Skeletal muscle tissue (tissue), 4 donors: ENCODE data around the gene REV1. TPM values are rescaled to one million over a fixed set of nuclear protein-coding genes. Genes with fewer than 3 reads are reported as not detected.

Experiments used
- H3K27ac ChIP-seq: one replicate; pipeline ENCODE4 v1.7.0; 2013; ENCODE audit warnings: mild to moderate bottlenecking, low read depth, low read length, inconsistent platforms
- H3K27me3 ChIP-seq, 3 donors: one replicate each; pipeline ENCODE4 v1.7.0; 2013; ENCODE audit warnings: low read length in 3 of 3; ENCODE audit not compliant: control insufficient read depth in 3 of 3, insufficient read depth in 3 of 3
- H3K36me3 ChIP-seq, 3 donors: one replicate each; pipeline ENCODE4 v1.7.0; 2013; ENCODE audit warnings: low read length in 3 of 3; ENCODE audit not compliant: control insufficient read depth in 3 of 3, insufficient read depth in 3 of 3
- H3K4me1 ChIP-seq, 3 donors: one replicate each; pipeline ENCODE4 v1.7.0; 2013; ENCODE audit warnings: low read length in 3 of 3, mild to moderate bottlenecking in 3 of 3; ENCODE audit not compliant: control insufficient read depth in 3 of 3, insufficient read depth in 3 of 3
- H3K4me3 ChIP-seq, 3 donors: one replicate each; pipeline ENCODE4 v1.7.0; 2013; ENCODE audit warnings: low read length in 3 of 3
- H3K9ac ChIP-seq, 3 donors: one replicate each; pipeline ENCODE4 v1.7.0; 2013; ENCODE audit warnings: low read length in 3 of 3, mild to moderate bottlenecking in 3 of 3, moderate library complexity in 2 of 3, low read depth in 1 of 3
- H3K9me3 ChIP-seq, 3 donors: one replicate each; pipeline ENCODE4 v1.7.0; 2013; ENCODE audit warnings: low read length in 3 of 3; ENCODE audit not compliant: control insufficient read depth in 3 of 3
- total RNA-seq: library from RNA; depleted of rRNA; stranded (reverse); fragments of >200 nt; gene quantifications from one replicate; pipeline ENCODE4 v1.2.3, GENCODE V29; 2014
- donor health status: Osteomylitis.

Gene REV1
- total RNA-seq, 1 donor from 2014 or later, result 59.0 TPM

- no peak overlapping the region for H3K4me3 ChIP-seq
- no peaks in the 10 kb centered on the region for H3K27me3 ChIP-seq
- H3K36me3 ChIP-seq, result peaks cover 8 to 20% (median 14%) of the 10 kb centered on the region in 3 donors
- H3K4me1 ChIP-seq, result no peaks in the 10 kb centered on the region
- H3K9me3 ChIP-seq, result no peaks in the 10 kb centered on the region
- H3K27ac ChIP-seq, result no peak overlapping the region
- H3K9ac ChIP-seq, result no peak overlapping the region
Observed at GRCh38 chr2:99436874-99437273, 52.9 kb downstream of the REV1 start.

GRCh38 chr2:99433340-99433739 lies 56.5 kb downstream of the REV1 start:
- Histone ChIP-seq H3K36me3 (peaks cover 7 to 23% (median 21%) of the 10 kb centered on the region in 3 donors), H3K9ac (no peak overlapping the region), H3K4me3 (no peak overlapping the region), H3K27me3 (no peaks in the 10 kb centered on the region), H3K4me1 (no peaks in the 10 kb centered on the region), H3K27ac (no peak overlapping the region), H3K9me3 (no peaks in the 10 kb centered on the region)

GRCh38 chr2:99431587-99432275 lies 58.1 kb downstream of the REV1 start:
- no peak overlapping the region for H3K27ac ChIP-seq
- H3K9me3 ChIP-seq, result no peaks in the 10 kb centered on the region
- peaks cover 10 to 22% (median 21%) of the 10 kb centered on the region in 3 donors for H3K36me3 ChIP-seq
- H3K4me1 ChIP-seq, result no peaks in the 10 kb centered on the region
- no peak overlapping the region for H3K4me3 ChIP-seq
- no peak overlapping the region for H3K9ac ChIP-seq
- no peaks in the 10 kb centered on the region for H3K27me3 ChIP-seq

GRCh38 chr2:99430614-99431291 lies 59.1 kb downstream of the REV1 start:
- Histone ChIP-seq H3K36me3 (peaks cover 10 to 20% (median 18%) of the 10 kb centered on the region in 3 donors), H3K27me3 (no peaks in the 10 kb centered on the region), H3K27ac (no peak overlapping the region), H3K9ac (no peak overlapping the region), H3K4me1 (no peaks in the 10 kb centered on the region), H3K9me3 (no peaks in the 10 kb centered on the region), H3K4me3 (no peak overlapping the region)

GRCh38 chr2:99425022-99425421 lies 64.8 kb downstream of the REV1 start:
- no peak overlapping the region for H3K9ac ChIP-seq

GRCh38 chr2:99424371-99424770 lies 65.4 kb downstream of the REV1 start:
- peaks cover 14 to 46% (median 37%) of the 10 kb centered on the region in 3 donors for H3K36me3 ChIP-seq
- no peaks in the 10 kb centered on the region for H3K9me3 ChIP-seq
- no peak overlapping the region for H3K27ac ChIP-seq

More at GRCh38 chr2:99425022-99425421, 64.8 kb downstream of the REV1 start:
- Histone ChIP-seq H3K27me3 (no peaks in the 10 kb centered on the region), H3K4me1 (peaks cover 4 to 8% (median 8%) of the 10 kb centered on the region in 3 donors), H3K9me3 (no peaks in the 10 kb centered on the region), H3K4me3 (no peak overlapping the region), H3K36me3 (peaks cover 12 to 43% (median 38%) of the 10 kb centered on the region in 3 donors), H3K27ac (no peak overlapping the region)

GRCh38 chr2:99422599-99422998 lies 67.2 kb downstream of the REV1 start:
- Histone ChIP-seq H3K27me3 (no peaks in the 10 kb centered on the region), H3K9ac (no peak overlapping the region), H3K27ac (no peak overlapping the region), H3K4me1 (peaks cover 4 to 8% (median 8%) of the 10 kb centered on the region in 3 donors), H3K4me3 (no peak overlapping the region), H3K36me3 (peaks cover 9 to 47% (median 45%) of the 10 kb centered on the region in 3 donors), H3K9me3 (no peaks in the 10 kb centered on the region)

More at GRCh38 chr2:99424371-99424770, 65.4 kb downstream of the REV1 start:
- Histone ChIP-seq H3K27me3 (no peaks in the 10 kb centered on the region), H3K4me3 (no peak overlapping the region), H3K9ac (no peak overlapping the region), H3K4me1 (peaks cover 4 to 8% (median 8%) of the 10 kb centered on the region in 3 donors)

- Histone ChIP-seq H3K4me3 (no peak overlapping the region), H3K9me3 (no peaks in the 10 kb centered on the region), H3K9ac (no peak overlapping the region), H3K4me1 (peaks cover 4 to 8% (median 8%) of the 10 kb centered on the region in 3 donors), H3K36me3 (peaks cover 16 to 49% (median 49%) of the 10 kb centered on the region in 3 donors), H3K27me3 (no peaks in the 10 kb centered on the region), H3K27ac (no peak overlapping the region)
Observed at GRCh38 chr2:99421469-99421868, 68.3 kb downstream of the REV1 start.

GRCh38 chr2:99420751-99421299 lies 69.0 kb downstream of the REV1 start:
- Histone ChIP-seq H3K4me1 (peaks cover 4 to 8% (median 8%) of the 10 kb centered on the region in 3 donors), H3K36me3 (peaks cover 16 to 50% (median 49%) of the 10 kb centered on the region in 3 donors), H3K9ac (no peak overlapping the region), H3K27me3 (no peaks in the 10 kb centered on the region), H3K27ac (no peak overlapping the region), H3K9me3 (no peaks in the 10 kb centered on the region), H3K4me3 (no peak overlapping the region)

GRCh38 chr2:99420031-99420430 lies 69.8 kb downstream of the REV1 start:
- H3K4me1 ChIP-seq, result peaks cover 4 to 8% (median 8%) of the 10 kb centered on the region in 3 donors
- no peak overlapping the region for H3K9ac ChIP-seq
- H3K4me3 ChIP-seq, result no peak overlapping the region
- no peaks in the 10 kb centered on the region for H3K27me3 ChIP-seq
- H3K27ac ChIP-seq, result no peak overlapping the region
- peaks cover 19 to 57% (median 52%) of the 10 kb centered on the region in 3 donors for H3K36me3 ChIP-seq
- H3K9me3 ChIP-seq, result no peaks in the 10 kb centered on the region
